A673 (cell line): ENCODE data around the gene SH3GL3. TPM values are rescaled to one million over a fixed set of nuclear protein-coding genes. Genes with fewer than 3 reads are reported as not detected.

Experiments
- BruUV-seq: library from RNA; stranded (reverse); fragments of 400-500 nt; replicated peaks from 2 replicates; lab custom pipeline; 2021; lab: Mats Ljungman, UMichigan
- CTCF ChIA-PET: fragments of 300-600 bp; sonication (Branson Sonifier 250); formaldehyde crosslinking; loops from one replicate; lab custom pipeline; 2022; ENCODE audit warnings: antibody characterized with exemption; lab: Charles Lee
- POLR2A ChIA-PET: fragments of 300-600 bp; sonication (Branson Sonifier 250); formaldehyde crosslinking; loops from one replicate; lab custom pipeline; 2022; ENCODE audit warnings: antibody characterized with exemption; ENCODE audit not compliant: low non-redundant PET; lab: Charles Lee
- DNase-seq: peaks from one replicate; pipeline ENCODE4 v3.0.0-alpha.2; 2015; ENCODE audit warnings: low spot score
- H3K27ac ChIP-seq: fragments of 200-600 bp; sonication (generic); 2 replicates; pipeline ENCODE4 v1.5.1; 2016; ENCODE audit warnings: mixed run types, low read depth, mild to moderate bottlenecking, mixed read lengths, antibody characterized with exemption, low read length; ENCODE audit not compliant: poor library complexity, severe bottlenecking
- H3K27me3 ChIP-seq: fragments of 200-600 bp; sonication (generic); replicated peaks from 2 replicates; pipeline ENCODE4 v1.6.1; 2017; ENCODE audit warnings: mixed run types, low read depth, mild to moderate bottlenecking, mixed read lengths, antibody characterized with exemption, low read length; ENCODE audit not compliant: insufficient read depth, poor library complexity
- H3K36me3 ChIP-seq: fragments of 200-600 bp; sonication (generic); 2 replicates; pipeline ENCODE4 v1.6.1; 2016; ENCODE audit warnings: mixed run types, mild to moderate bottlenecking, mixed read lengths, antibody characterized with exemption, low read length; ENCODE audit not compliant: insufficient read depth, poor library complexity, severe bottlenecking
- H3K4me1 ChIP-seq: fragments of 200-600 bp; sonication (generic); 2 replicates; pipeline ENCODE4 v1.6.1; 2017; ENCODE audit warnings: mixed run types, mild to moderate bottlenecking, mixed read lengths, antibody characterized with exemption, low read length; ENCODE audit not compliant: insufficient read depth, poor library complexity, severe bottlenecking
- H3K4me3 ChIP-seq: fragments of 200-600 bp; sonication (generic); 2 replicates; pipeline ENCODE4 v1.5.1; 2016; ENCODE audit warnings: low read depth, mixed run types, mild to moderate bottlenecking, mixed read lengths, low read length; ENCODE audit not compliant: poor library complexity, severe bottlenecking
- H3K9me3 ChIP-seq: fragments of 200-600 bp; sonication (generic); 2 replicates; pipeline ENCODE4 v1.6.1; 2016; ENCODE audit warnings: mixed run types, low read depth, mild to moderate bottlenecking, mixed read lengths, antibody characterized with exemption, low read length; ENCODE audit not compliant: poor library complexity, severe bottlenecking
- CTCF ChIP-seq: fragments of 300-800, 200-600 bp; sonication (generic); conservative IDR thresholded peaks from 2 replicates; pipeline ENCODE4 v1.5.1; 2017; ENCODE audit warnings: low read depth, mild to moderate bottlenecking, antibody characterized with exemption, low read length, moderate library complexity, mixed read lengths
- EZH2 ChIP-seq: fragments of 200-600 bp; sonication (generic); IDR thresholded peaks from 2 replicates; pipeline ENCODE4 v1.6.1; 2017; ENCODE audit warnings: borderline replicate concordance, low read depth, mild to moderate bottlenecking, mixed read lengths, antibody characterized with exemption, low read length; ENCODE audit not compliant: poor library complexity, severe bottlenecking
- intact Hi-C: fragments of 100-400 bp; cut with micrococcal nuclease; formaldehyde crosslinking; loops from one replicate; pipeline ENCODE4 v1.10.0; 2022; ENCODE audit not compliant: unreplicated experiment
- total RNA-seq: library from RNA; stranded (reverse); gene quantifications from 2 replicates; pipeline ENCODE4 v1.2.3, GENCODE V29; 2021

The SH3GL3 gene
- total RNA-seq, 1 experiment from 2014 or later = 25.6 TPM

- intact Hi-C loops = loop anchor here (10.0 kb wide), 1 partner anchor 377 kb away; no protein-coding TSS in a partner anchor
- TF ChIP-seq CTCF (peak; percentile 55), EZH2 (no peak)
- peaks cover 26% of the 10 kb centered on the region for H3K27me3 ChIP-seq
- no peaks in the 10 kb centered on the region for H3K9me3 ChIP-seq
- no TSS peak for BruUV-seq
- no peak overlapping the region for H3K4me3 ChIP-seq
- ChIA-PET POLR2A (no interaction called here), CTCF (no interaction called here)
- DNase-seq = peak; percentile 38
- no peak overlapping the region for H3K27ac ChIP-seq
- no peaks in the 10 kb centered on the region for H3K4me1 ChIP-seq
- H3K36me3 ChIP-seq = no peaks in the 10 kb centered on the region
Observed at GRCh38 chr15:83657549-83657948, 210.4 kb downstream of the SH3GL3 start.

GRCh38 chr15:83658430-83659416, 211.6 kb downstream of the SH3GL3 start:
- POLR2A ChIA-PET = no interaction called here
- no peak for DNase-seq
- H3K27me3 ChIP-seq = peaks cover 23% of the 10 kb centered on the region
- no TSS peak for BruUV-seq
- no peaks in the 10 kb centered on the region for H3K4me1 ChIP-seq
- TF ChIP-seq CTCF (no peak), EZH2 (no peak)
- H3K4me3 ChIP-seq = no peak overlapping the region
- CTCF ChIA-PET = no interaction called here
- no peaks in the 10 kb centered on the region for H3K36me3 ChIP-seq
- H3K9me3 ChIP-seq = no peaks in the 10 kb centered on the region
- no peak overlapping the region for H3K27ac ChIP-seq
- intact Hi-C loops = loop anchor here (10.0 kb wide), 1 partner anchor 376 kb away; no protein-coding TSS in a partner anchor

- TF ChIP-seq CTCF (no peak), EZH2 (no peak)
Observed at GRCh38 chr15:83659417-83659812, 212.3 kb downstream of the SH3GL3 start.

More at GRCh38 chr15:83659417-83659812, 212.3 kb downstream of the SH3GL3 start:
- Histone ChIP-seq H3K9me3 (no peaks in the 10 kb centered on the region), H3K27me3 (peaks cover 18% of the 10 kb centered on the region), H3K36me3 (no peaks in the 10 kb centered on the region), H3K4me3 (no peak overlapping the region), H3K27ac (no peak overlapping the region), H3K4me1 (no peaks in the 10 kb centered on the region)
- ChIA-PET POLR2A (no interaction called here), CTCF (no interaction called here)
- BruUV-seq = no TSS peak
- no peak for DNase-seq
- intact Hi-C loops = loop anchor here (10.0 kb wide), 1 partner anchor 375 kb away; no protein-coding TSS in a partner anchor
